HG03432 (cell line): ENCODE measurements around the gene CYFIP1.

Experiments
- ATAC-seq: cut with Tn5 transposase; IDR thresholded peaks from one replicate; pipeline ENCODE4 v1.9.1; 2021; ENCODE audit warnings: mild to moderate bottlenecking, moderate library complexity; ENCODE audit not compliant: unreplicated experiment

Gene CYFIP1

DNA sequence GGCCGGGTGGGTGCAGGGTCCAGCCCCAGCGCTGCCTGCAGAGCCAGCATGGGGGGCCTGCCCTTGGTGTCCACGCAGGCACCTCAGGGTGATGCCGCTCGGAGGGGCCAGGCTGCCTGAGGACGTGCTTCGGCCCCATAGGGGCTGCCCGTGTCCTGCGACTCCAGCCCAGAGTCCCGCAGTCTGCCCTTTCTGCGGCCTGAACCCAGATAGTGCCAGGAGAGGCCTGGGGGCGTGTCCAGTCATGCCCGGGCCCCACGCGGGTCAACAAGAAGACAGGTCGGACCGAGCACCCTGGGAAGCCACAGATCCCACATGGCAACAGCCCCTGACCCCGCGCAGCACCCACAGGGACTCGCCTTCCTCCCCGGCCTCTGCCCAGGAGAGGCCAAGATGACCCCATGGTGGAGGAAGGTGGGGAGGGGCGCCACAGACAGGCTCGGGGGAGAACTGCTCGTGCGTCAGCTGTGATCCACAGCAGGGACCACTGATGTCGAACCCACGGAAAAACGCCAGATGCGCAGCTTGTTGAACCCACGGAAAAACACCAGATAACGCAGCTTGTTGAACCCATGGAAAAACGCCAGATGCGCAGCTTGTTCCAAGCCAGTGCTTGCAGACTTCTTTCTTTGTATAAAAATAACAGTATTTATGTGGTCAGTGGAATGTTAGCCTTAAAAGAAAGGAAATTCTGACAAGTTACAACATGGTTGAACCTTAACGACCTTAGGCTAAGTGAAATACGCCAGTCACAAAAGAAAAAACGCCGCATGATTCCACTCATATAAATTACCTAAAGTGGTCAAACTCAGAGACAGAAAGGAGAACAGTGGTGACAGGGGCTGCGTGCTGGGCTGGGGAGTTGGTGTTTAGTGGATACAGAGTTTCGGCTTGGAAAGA is 28.5 kb downstream of the CYFIP1 start:
- ATAC-seq = no peak

DNA sequence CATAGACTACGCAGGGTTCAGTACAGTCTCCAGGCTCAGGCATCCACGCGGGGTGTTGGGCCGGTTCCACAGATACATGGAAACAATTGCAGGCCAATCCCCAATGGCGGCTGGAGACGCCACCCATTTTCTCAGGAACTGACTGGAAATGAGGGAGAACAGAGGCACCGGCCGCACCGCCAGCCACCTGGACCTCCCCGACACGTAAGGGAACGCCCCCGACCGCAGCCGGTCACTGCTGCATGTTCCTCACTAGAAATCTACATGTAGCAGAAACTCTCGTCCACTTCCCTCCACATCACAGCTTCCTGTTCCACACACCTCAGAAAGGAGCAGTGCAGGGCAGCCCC is 29.2 kb downstream of the CYFIP1 start:
- ATAC-seq = no peak

DNA sequence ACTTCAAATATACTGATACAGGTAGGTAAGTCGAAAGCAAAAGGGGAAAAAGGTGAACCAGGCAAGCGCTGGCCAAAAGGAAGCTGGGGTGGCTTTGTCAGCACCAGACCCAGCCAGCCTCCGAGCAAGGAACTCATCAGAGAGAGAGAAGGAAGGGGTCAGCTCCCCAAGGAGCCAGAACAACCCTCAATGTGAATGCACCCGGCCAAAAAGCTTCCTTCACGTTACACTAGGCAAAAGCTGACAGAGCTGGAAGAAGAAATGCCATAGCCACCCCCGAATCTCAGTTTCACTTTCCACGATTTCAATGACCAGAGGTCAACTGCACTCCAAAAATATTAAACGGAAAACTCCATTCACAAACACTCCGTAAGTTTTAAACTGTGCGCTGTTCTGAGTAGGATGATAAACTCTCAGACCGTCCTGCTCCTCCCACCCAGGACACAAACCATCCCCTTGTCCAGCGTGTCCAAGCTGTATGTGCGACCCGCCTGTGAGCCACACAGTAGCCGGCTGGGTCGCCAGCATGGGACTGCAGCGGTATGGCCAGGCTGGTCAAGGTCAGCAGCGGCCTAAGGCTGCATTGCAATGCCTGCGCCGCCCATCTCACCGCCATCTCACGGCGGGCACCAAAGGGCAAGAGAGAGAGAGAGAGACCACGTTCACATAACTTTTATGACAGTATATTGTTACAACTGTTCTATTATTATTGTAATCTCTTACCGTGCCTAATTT is 29.7 kb downstream of the CYFIP1 start:
- no peak for ATAC-seq

DNA sequence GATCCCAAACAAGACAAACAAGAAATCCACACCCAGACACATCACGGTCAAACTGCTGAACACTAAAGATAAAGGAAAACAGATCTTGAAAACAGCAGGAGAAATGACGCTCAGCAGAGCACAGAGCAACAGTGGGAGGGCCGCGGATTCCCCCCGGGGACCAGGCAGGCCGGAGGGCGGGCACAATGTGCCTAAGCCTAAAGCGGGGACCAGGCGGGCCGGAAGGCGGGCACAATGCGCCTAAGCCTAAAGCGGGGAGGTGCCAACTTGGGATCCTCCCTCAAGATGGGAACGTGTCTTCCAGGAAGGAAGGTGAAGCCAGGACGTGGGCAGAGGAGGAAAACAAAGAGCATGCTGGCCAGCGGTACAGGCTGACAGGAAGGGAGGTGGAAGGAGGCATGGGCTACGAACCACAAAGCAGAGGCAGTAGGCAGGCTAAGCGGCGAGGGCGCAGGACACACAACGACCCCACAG is 31.1 kb downstream of the CYFIP1 start:
- ATAC-seq = peak; percentile 97

DNA sequence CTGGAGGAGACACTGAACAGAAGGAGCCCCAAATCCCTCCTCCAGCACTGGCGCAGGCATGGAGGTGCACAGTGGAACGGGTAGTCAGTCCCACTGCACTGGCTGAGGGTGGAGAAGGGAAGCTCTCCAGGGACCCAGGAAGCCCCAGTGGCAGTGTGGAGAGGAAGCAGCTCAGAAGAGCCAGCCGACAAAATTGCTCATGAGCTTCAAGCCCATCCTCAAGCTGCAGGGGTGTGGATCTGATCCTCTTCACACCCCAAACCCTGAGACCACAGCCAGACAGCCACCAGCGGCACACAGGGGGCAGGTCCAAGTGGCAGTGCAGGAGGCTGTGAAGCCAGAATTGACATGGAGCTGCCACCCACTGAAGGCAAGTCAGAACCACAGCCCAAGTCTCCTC is 32.1 kb downstream of the CYFIP1 start:
- no peak for ATAC-seq

DNA sequence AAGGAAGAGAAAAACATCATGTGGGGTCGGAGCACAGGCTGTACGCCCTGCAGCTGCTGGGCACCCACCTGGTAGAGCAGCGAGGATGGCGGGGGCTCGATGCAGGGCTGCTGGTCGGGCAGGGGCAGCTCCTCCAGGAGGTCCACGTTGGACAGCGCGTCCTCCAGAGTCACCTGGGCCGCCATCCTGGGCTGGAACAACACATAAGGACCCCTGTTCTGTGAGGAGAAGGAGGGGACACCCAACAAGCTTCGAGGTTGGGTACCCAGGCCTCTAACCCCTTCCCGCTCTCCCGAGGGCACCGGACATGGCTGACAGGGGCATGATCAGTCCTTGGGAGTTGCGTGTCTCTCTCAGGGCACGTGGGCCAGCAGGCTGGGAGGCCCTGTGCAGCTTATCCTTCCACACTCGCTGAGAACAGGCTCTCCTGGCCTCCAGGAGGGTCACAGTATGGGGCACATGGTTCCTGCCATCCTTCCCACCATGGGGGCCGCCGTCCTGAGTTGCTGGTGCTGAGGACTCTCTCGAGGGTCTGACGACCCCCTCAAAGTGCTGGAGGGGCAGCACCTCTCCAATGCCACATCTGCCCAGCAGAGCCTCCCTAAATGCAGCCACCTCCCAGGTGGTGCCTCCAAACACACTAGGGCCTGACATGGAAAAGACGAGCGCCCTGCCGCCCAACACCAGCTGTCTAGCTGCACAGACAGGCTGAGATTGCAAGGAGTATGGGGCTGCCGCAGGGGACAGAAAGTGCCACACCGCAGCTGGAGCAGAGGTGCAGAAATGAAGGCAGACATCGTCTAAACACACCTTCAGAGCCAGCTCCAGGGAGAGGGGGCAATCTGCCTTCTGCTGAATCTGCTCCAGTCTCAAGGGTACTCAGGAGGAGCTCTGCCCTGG is 32.8 kb downstream of the CYFIP1 start:
- no peak for ATAC-seq

DNA sequence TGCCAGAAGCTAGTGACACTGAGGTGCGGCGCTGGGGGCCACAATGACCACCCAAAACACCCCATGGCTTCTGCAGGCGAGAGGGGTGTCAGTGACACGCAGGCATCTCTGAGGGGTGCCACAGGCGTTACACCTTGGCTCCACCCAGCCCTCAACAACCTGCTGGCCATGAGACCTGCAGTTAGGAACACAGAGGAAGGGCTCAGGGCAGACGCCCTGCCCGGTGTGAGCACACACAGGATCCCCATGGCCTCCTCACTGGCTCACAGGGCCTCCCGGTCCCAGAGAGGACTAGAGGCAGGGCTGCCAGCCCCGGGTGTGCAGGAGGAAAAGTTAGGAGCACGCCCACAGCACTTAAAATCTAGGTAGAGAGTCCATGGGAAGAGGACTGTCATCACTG is 35.1 kb downstream of the CYFIP1 start:
- ATAC-seq = no peak

DNA sequence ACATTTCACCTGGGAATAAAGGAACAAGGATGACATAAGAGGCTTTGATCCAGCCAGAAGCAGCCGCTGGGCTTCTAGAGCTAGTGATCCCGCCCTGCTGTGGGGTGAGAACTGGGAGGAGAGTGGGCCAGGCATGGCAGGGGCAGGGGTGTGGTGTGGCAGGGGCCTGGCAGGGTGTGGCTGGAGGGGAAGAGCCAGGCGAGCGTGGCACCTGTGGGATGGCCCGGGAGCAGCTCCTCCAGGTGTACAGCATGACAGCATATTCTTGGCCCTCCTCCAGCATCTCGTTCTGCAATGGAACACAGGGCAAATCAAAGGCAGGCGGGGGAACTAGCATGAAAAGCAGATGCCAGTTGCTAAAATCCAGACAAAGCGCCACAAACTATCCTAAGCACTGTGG is 35.5 kb downstream of the CYFIP1 start:
- ATAC-seq = no peak

DNA sequence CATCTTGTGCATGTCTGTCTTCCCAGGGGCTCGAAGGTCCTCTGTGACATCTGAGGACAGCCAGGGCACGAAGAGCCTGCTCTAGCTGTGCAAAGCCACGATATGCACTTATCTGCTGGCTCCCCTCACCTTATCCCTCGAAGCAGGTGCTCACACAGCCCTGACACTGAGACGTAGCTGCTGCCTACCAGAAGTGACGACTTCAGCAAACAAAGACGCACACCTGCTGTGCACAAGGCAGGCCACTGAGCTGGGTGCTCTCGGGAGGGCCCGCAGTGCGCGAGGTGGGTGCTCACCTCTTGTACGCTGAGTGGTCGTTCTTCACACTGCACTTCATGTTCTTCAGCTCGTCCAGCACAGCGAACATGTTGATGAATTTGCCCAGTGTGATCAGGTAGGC is 37.3 kb downstream of the CYFIP1 start:
- ATAC-seq = no peak

DNA sequence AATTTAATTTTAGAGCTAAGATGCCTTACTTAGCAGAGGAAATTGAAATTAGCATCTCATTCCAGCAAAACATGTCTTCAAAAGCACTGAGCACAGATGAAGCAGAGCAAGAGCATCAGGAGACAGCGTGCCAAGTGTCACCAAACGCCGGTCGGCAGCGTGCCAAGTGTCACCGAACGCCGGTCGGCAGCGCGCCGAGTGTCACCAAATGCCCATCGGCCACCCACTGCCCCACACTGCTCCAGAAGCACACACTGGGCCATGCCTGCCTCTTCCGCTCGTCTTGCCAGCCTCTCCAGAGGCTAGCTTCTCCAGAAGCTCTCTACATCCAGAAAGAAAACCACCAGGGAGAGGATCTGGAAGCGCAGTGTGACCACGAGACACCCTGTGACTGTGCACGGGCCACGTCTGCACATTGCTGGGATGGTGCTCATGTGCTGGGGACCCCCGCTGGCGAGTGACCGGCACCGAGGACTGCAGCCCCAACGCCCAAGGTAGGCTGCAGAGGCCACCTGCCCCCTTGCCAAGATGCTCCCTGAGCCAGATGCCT is 37.8 kb downstream of the CYFIP1 start:
- ATAC-seq = no peak

DNA sequence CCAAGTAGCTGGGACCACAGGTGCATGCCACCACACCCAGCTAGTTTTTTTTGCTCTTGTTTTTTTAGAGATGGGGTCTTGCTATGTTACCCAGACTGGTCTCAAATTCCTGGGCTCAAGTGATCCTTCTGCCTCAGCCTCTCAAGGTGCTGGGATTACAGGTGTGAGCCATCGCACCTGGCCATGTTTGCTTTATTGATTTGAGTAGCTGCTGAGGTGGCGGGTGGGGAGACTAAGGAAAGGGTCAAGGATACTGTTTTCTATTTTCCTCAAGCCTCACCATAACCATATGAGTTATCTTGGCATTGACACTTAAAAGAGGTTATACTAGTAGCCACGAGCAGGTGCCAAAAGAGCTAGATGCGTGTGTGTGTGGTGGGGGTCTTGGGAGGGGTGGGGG is 39.0 kb downstream of the CYFIP1 start:
- no peak for ATAC-seq

DNA sequence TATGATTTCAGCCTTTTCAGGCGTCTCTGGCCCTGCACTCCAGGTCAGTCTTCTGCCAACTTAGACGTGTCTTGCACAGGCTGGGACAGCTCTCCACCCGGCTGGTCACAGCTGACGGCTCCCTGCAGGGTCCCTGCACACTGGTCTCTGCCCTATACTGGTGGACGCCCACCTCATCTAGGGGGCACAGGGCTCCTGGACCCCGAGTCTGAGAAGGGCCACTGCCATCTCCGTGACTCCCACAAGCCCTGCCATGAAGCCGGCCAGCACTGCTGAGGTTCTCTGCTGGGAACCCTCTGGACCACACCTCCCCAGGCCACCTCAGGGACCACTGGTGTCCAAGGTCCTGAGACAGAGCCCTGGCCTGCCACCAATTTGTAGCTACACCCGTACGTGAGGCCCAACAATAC is 40.5 kb downstream of the CYFIP1 start:
- no peak for ATAC-seq

DNA sequence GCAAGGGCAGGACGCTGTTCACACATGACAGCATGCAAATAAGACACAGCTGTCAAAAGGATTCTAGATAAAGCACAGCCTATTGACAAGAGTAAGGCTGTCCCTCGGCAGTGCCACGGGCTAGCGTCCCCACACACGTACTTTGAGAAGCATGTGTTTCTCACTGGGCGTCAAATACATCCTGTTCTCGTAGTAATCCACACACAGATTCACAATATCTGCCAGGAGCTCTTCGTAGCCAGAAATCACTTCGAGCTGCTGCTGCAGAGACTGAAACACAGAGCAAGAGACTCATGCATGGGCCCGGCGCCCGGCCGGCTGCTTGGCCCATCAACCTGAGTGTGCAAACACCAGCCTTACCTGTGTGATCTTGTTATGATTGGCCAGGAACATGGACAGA is 41.1 kb downstream of the CYFIP1 start:
- ATAC-seq = no peak

DNA sequence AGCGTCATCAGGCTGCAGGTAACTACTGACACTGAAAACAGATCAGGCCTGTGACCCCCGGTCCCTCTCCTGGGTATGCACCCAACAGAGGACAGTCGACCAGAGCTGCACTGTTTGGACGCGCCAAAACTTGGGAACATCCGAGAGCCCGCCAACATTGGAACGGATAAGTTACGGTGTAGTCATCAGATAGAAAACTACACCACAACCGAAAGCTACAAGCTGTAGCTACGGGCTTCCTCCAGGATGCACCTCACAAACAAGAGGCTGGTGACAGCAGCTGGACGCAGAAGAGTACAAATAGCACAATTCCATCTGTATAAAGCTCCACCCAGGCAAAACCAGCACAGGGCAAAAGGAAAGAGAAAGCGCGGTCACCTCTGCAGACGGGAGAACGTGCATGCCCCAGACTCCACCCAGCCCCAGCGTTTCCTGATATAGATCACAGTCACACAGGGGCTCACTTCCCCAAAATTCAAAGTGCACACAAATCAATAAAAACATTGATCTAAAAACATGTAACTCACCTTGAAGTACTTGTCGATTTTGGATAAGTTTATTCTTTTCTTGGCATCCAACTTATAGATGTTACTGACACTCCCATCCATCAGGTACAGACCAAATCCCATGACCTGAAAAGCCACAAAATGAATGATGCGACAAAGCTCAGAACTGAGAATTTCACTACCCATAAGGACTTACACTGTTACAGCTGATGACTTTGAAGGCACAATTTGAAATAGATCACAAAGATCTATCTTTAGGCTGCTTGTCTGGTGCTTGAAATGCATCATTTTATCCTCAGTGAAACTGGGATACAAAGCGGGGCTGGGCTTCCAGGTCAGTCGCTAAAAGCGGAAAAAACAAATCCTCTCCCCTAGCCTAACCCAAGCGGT is 43.3 kb downstream of the CYFIP1 start:
- peak; percentile 97 for ATAC-seq

DNA sequence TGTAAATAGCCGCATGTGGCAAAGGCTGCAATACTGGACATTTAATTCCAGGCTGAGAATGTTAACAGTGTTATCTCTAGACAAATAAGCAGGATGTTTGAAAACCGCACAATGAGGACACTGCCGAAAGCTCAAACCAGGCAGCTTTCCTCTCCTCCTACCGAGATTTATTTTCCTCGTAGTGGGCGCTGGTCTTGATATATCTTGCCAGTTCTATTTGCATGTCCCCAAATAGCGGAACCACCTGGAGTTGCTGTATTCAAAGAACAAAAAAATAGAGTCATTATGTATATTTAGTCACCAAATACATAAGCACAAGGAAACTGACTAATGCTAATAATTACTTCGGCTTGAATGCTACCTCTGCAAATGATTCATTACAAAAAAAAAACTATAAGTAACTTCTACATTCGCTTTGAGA is 46.5 kb downstream of the CYFIP1 start:
- ATAC-seq = no peak

DNA sequence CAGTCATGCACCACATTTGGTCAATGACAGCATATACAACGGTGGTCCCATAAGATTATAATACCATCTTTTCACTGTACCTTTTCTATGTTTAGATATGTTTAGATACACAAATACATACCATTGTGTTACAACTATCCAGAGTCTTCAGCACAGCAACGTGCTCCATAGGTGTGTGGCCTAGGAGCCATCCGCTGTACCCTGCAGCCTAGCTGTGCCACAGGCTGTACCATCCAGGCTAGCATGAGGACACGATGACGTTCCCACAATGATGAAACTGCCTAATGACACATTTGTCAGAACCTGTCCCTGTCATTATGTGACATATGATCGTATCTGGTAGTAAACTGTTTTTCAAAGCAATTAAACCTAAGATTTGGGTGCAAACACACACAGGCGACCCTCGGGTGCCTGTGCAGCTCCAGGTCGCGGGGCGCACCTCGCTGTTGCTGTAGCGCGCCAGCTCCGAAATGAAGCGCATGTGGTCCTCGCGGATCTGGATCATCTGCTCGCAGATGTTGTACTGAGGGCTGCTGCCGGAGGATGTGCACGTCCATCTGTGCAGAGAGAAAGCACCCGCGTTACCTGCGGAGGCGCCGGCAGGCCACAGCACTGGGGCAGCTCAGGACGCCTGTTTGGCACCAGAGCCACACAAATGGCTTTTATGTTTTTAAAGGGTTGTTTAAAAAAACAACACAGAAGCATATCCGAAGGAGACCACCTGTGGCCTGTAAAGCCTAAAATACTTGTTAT is 48.2 kb downstream of the CYFIP1 start:
- ATAC-seq = no peak

DNA sequence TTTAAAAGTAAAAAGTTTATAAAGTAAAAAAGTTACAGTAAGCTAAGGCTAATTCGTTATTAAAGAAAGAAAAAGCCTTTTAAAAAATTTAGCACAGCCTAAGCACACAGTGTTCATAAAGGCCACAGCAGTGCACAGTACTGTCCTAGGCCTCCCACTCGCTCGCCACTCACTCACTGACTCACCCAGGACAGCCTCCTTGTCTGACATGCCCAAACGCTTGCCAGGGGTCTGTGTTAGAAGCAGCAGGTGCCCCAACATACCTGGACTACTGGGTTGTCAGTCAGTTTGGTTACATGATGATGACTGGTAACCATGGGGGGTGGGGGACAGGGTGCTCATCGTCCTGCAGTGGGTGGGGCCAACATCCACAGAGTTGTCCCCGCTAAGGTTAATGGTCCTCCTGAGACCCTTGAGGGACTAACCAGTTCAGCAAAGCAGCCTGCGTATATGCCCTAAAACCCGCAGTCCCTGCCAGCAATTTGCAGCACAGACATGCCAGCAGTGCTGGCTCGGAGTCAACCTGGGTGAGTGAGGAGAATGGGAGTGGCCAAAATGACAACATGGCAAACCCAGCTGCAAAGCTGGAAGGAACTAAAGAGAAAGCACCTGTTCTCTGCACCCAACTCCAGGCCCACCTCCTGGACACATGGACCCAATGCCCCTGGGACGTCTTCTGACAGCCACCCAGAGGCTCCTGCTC is 49.2 kb downstream of the CYFIP1 start:
- ATAC-seq = no peak

DNA sequence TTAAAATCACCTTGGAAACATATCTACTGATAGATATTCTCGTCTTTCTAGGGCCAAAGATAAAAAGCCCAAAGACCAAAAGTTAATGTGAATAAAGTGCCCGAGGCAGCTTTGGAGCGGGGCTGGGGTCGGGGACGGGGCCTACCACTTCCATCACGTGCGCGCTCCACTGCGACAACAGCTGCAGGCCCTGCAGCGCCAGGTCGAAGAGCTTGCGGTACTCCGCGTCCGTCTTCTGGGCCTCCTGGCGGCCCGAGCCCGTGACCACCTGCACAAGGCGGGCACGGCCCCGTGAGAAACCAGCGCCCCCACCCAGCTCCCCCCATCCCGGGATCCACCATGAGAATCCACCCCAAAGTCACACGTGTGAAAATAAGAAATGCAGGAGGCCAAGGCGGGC is 52.4 kb downstream of the CYFIP1 start:
- ATAC-seq = no peak

DNA sequence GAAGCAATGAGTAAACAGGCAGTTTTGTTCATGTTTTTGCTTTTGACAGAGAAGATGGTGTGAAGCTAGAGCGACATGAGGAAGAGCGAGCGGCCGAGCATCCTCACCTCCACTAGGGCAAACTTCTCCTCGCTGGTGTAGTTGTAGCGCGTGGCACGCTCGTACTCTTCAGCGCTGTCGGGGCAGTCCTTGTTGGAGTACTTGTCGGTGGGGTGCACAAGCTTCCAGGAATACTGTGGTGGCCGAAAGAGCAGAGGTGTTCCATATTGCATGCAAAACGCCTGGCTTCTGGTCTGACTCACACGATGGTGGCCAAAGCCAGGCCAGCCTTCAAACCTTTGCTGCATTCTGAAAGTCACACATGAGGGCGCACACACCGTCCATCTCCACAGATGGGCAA is 54.3 kb downstream of the CYFIP1 start:
- ATAC-seq = no peak
